ENCODE results near the gene RNF13. TPM values are rescaled to one million over a fixed set of nuclear protein-coding genes. Genes with fewer than 3 reads are reported as not detected.

RNF13 gene
- total and polyA plus RNA-seq, 2 of the 4 experiments (the other 2 are of a cell fraction), result 12.8 to 29.8 TPM

DNA sequence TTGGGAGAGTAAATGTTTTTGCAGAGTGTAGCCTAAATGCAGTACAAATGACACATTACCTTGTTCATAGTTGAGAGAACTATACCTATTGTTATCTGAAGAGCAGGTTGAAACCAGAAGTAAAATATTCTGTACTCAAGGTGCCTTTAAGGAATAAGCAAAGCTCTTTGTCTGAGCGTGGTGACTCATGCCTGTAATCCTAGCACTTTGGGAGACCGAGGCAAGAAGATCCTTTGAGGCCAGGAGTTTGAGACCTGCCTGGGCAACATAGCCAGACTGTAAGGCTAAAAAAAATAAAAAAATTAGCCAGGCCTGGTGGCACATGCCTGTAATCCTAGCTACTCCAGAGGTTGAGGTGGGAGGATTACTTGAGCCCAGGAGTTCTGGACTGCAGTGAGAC is 2.2 kb upstream of the RNF13 start:
- H2BK15ac ChIP-seq (ENCODE audit: low read depth, low read length), result no peak overlapping the region
- DNase-seq (no peak), ATAC-seq (ENCODE audit: low read depth) (no peak)
- in situ Hi-C loops (cut with MboI; ENCODE audit: low sequenced_read_pairs), result no loop called here
- H4K8ac ChIP-seq (ENCODE audit: low read depth in 2 of 2, low read length in 2 of 2), result no peak overlapping the region
- H2AFZ ChIP-seq (replicated peaks; ENCODE audit: low read length, poor library complexity), result no peak overlapping the region
- H3K4me2 ChIP-seq (ENCODE audit: low read depth, low read length), result no peak overlapping the region
- ChIA-PET POLR2A (ENCODE audit: unreplicated experiment) (no interaction called here), CTCF (interaction anchor here (0.6 to 0.9 kb wide), 3 partner anchors 27 to 159 kb away, joined by 3 to 4 read pairs (median 4); no protein-coding TSS in a partner anchor)
- no peak overlapping the region for H3K18ac ChIP-seq (ENCODE audit: low read depth, low read length)
- no peak overlapping the region for H3K4me3 ChIP-seq (ENCODE audit: insufficient read depth, low read depth, low read length)
- peaks cover 0 to 26% of the 10 kb centered on the region in 2 experiments; a peak in 2 of 4 replicates for H3K79me1 ChIP-seq (ENCODE audit: low read depth in 1 of 2, low read length in 2 of 2)
- no peaks in the 10 kb centered on the region for H3K9me1 ChIP-seq (ENCODE audit: insufficient read depth, low read length)
- 100% methylated on average over 2 of the region's 2 CpGs; no CpG with 5 or more reads in 1 of the 2 experiments for WGBS, 2 experiments (ENCODE audit: extremely low coverage in 2 of 2, insufficient read length in 1 of 2)
- H3K27ac ChIP-seq (ENCODE audit: insufficient read depth, low read length), result no peak overlapping the region
- H2BK120ac ChIP-seq (ENCODE audit: low read depth, low read length), result no peak overlapping the region
- H3K14ac ChIP-seq (replicated peaks; ENCODE audit: low read depth, low read length), result no peak overlapping the region
- no peak overlapping the region for H2AK9ac ChIP-seq (replicated peaks; ENCODE audit: low read depth, low read length, poor library complexity)
- H3K4ac ChIP-seq (ENCODE audit: low read depth, low read length), result no peak overlapping the region
- no peak overlapping the region for H2AK5ac ChIP-seq (ENCODE audit: low read depth, low read length)
- no peak overlapping the region for H4K5ac ChIP-seq (ENCODE audit: low read depth, low read length)
- H4K20me1 ChIP-seq (ENCODE audit: insufficient read depth, low read length), result peaks cover 15% of the 10 kb centered on the region; the same call in 1 of the 2 replicates
- dilution Hi-C loops (cut with HindIII; ENCODE audit: low sequenced_read_pairs, unreplicated experiment), result no loop called here
- intact Hi-C loops (cut with micrococcal nuclease), result no loop called here
- H3K27me3 ChIP-seq (ENCODE audit: control insufficient read depth, insufficient read depth, low read length), result no peaks in the 10 kb centered on the region
- no peak overlapping the region for H2BK20ac ChIP-seq (ENCODE audit: low read depth, low read length)
- no peak overlapping the region for H2BK5ac ChIP-seq (ENCODE audit: low read depth, low read length, poor library complexity, severe bottlenecking)
- no peaks in the 10 kb centered on the region for H3K4me1 ChIP-seq (ENCODE audit: control insufficient read depth, insufficient read depth, low read length)
- TF ChIP-seq MAFK (IDR thresholded peaks at IDR 0.05; ENCODE audit: low read depth, low read length), result no peak
- TF ChIP-seq CHD1 (IDR thresholded peaks at IDR 0.05; ENCODE audit: low read depth, low read length), result no peak
- no TSS peak for BruUV-seq (replicated peaks)
- H3K23ac ChIP-seq (ENCODE audit: low read depth, low read length), result no peak overlapping the region
- no peak overlapping the region for H4K91ac ChIP-seq (ENCODE audit: insufficient read depth, low read depth, low read length)
- no peak overlapping the region for H3K9ac ChIP-seq (ENCODE audit: low read depth, low read length)
- no peaks in the 10 kb centered on the region for H3K36me3 ChIP-seq (ENCODE audit: control insufficient read depth, insufficient read depth, low read length)
- H3K56ac ChIP-seq (ENCODE audit: extremely low read depth, insufficient read depth, low read length), result no peak overlapping the region
- H3K9me3 ChIP-seq (ENCODE audit: control insufficient read depth, insufficient read depth, low read length), result no peaks in the 10 kb centered on the region

Measured in IMR-90 (cell line).